GM21717 (cell line): ENCODE results near the gene SMYD2.
A peak's percentile ranks its signal among the peaks of the same experiment; 100 is the strongest.

Source experiments
- ATAC-seq: cut with Tn5 transposase; IDR thresholded peaks from one replicate; pipeline ENCODE4 v1.9.1; 2021; ENCODE audit warnings: mild to moderate bottlenecking, moderate library complexity; ENCODE audit not compliant: unreplicated experiment

The SMYD2 gene

DNA sequence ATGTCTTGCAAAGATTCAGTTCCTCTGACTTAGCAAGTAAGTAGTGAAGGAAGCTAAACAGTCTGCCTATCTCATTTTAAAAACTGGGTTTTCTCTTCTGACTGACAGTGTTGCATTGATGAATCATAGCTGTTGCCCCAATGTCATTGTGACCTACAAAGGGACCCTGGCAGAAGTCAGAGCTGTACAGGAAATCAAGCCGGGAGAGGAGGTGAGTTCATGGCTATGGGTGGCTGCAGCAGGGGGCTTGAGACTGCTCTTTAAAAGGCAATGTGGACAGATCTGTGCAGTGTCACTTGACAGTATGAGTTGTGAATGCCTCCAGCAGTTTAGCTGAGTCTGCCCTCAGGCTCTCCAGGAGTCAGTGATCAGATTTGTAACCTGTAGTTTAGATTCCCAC lies 46.6 kb downstream of the SMYD2 start:
- ATAC-seq: no peak

DNA sequence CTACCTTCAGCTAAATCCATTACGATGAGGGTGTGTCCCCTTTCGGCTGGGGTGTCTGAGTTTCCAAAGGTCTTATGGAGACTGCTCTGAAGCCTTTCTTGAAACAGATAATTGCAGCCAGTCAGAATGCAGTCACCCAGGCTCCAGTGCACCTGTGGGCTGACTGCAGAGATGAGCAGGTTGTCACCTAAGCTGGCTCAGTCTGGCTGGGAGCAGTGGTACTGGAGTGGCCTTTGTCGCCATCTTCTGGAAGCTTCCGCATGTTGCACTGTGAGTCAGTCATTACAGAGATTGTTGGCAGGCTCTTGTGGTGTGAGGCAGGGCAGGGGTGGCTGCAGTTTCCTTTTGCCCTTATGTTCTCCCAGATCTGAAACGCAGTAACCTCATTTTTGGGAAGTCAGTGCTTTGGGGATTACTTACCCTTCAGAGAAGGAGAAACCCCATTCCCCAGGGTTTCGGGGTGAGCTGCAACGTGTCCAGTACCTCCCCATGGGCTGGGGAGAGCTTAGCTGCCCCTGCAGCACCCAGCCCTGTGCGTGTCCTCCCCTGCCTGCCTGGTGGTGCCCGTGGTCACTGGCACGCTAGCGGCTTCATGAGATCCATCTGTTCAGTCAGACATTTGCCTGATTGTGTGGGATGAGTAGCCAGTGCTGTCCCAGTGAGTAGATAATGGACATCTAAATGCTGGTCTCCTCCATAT lies 48.0 kb downstream of the SMYD2 start:
- ATAC-seq: peak; percentile 93

DNA sequence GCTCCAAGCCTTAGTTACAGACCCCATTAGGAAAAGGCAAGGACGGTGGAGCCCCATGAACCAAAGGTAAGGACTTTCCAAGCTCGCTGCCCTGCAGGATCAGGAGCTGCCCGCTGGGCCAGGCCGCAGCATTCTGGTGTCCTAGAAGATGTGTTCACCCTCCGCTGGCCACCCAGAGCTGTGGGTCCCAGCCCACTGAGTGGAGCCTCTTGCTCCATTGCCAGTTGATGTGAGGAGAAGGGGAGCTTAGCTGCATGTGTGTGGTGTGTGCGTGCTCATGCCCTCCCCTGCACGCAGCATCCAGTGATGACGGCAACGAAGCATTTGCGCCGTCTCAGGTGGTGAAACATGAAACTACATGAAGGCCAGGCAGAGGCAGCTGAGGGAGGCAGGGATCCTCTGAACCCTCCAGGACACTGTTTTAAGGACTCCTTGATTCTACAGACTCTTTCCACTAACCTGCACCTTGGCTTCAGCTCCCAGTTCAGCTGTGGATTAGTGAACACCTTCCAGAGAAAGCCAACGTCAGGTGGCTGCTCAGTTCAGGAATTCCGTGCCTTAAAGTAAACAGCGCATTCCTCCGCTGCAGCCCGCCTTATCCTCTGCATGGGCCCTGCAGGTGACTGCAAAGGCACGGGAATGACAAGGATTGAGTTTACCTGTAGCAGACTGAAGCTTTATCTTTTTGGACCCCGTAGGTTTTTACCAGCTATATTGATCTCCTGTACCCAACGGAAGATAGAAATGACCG lies 48.7 kb downstream of the SMYD2 start:
- ATAC-seq: no peak

DNA sequence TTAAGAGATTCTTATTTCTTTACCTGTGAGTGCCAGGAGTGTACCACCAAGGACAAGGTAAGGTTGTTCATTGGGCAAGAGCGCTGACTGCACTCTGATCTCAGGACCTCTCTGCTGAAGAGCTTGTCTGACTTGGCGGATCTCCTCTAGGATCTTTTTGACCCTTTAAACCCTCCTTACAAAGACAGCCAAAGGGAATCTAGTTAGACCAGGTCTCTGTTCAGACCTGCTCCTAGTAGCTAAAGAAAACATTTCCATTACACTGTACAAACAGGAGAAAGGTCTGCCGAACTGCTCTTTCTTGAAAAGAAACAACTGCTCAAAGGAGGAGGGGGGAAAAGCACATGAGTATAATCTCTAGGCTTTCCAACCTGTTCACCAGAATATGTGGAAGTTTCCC lies 49.3 kb downstream of the SMYD2 start:
- ATAC-seq: no peak

DNA sequence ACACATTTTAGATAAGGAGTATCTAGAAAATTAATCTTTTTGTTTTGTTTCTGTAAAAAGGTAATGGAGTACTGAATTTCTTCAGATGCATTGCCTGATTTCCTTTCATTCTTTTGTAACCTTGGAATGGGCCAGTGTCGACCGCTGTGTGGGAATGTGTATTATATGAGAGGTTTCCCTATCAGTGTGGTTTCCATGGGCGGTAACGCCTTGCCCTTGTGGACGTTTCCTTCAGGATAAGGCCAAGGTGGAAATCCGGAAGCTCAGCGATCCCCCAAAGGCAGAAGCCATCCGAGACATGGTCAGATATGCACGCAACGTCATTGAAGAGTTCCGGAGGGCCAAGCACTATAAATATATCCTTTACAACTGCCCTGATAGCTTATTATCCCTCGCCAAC lies 49.8 kb downstream of the SMYD2 start:
- ATAC-seq: no peak

DNA sequence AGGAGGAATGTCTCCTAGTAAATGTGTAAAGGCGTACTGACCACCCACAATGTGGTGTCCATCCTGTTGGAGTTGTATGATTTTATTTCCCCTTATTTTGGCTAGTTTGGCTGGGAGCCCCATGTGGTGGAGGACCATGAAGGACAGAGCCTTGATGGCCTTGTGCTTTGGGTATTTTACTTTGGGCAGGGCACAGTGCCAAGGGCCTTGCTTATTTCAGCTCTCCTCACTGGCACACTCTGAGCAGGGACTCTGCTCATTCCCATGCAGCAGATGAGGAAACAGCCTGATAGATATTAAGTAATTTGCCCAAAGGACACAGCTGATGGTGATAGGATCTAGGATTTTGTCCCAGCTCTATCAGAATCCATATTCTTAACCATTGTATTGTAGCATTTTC lies 50.2 kb downstream of the SMYD2 start:
- ATAC-seq: no peak

DNA sequence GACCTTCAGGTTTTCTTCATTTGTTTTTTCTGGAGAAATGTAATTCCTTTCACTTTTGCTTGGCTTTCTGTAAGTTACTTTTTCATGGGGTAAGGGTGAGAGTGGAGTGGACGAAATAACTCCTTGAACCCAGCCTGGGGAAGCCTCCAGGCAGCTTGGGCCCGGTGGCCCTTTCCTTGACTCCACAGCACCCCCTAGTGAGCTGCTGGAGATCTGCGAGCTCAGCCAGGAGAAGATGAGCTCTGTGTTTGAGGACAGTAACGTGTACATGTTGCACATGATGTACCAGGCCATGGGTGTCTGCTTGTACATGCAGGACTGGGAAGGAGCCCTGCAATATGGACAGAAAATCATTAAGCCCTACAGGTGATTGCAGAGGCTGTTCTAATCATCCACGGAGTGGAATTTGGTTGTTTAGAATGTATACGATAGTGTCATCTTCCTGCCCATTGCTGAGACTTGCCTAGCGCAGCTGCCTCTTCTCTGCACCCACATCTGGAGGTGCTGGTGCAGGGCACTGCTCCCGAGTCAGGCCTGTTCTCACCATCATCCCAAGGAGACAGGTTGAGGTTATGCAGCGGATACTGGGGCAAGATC lies 51.0 kb downstream of the SMYD2 start:
- ATAC-seq: no peak

DNA sequence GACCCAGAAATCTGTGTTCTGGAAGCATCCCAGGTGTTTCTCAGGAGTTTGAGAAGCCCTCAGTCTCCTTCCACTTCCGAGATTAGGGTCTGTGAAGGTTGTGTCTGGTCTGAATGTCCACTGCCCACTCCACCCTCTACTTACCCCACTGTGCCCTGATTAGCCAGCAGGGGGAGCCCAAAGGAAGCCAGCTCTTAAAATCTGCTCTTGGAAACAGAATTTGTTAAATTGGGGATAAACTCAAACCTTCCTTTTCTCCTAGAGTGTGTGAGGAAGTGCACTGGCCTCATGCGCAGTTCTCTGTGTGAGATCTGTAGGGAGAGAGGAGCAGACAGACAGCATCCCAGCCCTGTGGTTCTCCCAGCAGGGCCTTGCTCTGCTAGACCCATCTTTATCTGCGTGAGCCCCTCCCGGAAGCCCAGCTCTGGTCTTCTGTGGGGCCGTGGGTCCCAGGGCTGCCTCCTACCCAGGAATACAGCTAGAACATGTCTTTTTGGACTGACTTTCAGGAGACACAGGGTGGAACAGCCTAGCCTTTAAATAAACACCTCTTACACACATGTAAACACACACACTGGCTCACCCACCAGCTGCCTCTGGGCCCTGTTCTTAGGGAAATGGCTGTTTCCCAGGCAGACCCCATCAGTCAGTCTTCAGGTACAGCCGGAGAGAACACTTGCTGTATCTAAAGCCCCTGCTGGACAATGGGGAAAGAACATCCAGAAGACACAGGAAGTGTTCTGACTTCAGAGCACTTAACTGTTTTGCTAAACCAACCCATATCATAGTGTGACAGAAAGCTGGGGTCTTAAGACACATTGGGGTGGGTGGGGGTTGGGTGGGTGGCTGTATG lies 52.2 kb downstream of the SMYD2 start:
- no peak for ATAC-seq

DNA sequence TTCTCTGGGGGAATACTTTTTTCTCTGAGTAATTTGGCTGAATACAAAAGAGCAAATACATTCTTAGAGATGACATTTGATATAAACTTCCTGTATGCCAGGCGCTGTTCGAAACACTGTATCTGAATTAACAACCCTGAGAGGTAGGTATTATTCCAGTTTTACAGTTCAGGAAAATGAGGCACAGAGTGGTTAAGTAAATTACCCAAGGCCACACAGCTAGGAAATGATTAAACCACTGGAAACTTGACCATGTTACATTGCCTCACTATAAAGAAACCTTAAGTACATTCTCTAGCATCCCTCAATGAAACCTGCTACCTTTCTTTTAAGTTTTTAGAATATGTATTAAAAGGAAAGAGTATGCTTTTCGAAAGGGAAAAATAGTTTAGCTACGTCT lies 54.6 kb downstream of the SMYD2 start:
- no peak for ATAC-seq

DNA sequence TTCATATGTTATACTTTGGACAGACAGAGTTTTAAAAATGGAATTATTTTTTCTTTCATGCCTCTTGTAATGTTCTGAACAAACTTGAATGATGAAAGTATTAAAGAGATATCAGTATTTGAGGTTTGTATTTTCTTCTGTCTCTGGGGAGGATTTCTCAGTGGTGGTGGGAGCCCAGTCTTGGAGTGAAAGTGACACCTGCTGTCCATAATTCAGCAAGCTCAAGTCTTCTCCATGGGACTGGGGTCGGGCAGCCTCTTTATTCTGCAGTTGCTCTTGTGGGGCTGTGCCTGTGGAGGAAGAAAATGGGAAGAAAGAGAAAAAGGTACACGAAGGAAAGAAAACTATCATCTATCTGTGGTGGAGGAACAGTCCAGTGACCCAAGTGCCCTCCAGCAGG lies 56.1 kb downstream of the SMYD2 start:
- ATAC-seq: no peak

DNA sequence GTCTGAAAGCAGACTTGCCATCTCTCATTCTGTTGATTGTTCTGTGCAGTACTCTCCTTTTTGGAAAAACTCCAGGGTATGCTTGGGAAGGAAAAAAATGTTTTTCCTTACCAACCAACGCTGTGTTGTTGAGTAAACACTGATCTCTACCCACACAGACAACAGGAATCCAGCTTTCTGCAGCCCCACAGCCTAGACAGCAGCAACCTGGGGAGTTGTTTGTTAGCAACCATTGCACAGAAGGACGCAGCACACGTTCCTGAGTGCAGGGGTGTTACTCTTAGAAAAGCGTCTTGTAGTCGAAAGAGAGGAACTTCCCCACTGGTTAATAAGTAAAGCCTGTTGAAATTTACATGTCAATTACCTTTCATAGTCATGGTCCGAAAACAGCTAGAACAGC lies 56.6 kb downstream of the SMYD2 start:
- no peak for ATAC-seq

DNA sequence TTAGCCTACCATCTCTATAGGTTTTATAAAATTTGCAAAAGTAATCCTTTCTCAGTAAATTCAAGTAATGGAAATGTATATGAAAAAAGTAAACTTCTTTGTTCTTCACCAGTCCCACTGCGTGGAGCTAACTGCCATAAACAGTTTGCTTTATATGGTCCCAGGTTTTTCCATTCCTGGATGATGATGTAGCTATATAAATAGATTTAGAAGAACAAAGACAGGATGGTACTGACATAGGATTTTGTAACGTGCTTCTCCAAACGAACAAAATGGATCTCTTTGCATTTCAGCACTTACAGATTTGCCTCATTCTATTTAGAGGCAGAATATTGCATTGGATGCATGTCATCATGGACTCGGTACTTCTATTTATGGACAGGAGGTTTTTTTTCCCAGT lies 57.3 kb downstream of the SMYD2 start:
- no peak for ATAC-seq

DNA sequence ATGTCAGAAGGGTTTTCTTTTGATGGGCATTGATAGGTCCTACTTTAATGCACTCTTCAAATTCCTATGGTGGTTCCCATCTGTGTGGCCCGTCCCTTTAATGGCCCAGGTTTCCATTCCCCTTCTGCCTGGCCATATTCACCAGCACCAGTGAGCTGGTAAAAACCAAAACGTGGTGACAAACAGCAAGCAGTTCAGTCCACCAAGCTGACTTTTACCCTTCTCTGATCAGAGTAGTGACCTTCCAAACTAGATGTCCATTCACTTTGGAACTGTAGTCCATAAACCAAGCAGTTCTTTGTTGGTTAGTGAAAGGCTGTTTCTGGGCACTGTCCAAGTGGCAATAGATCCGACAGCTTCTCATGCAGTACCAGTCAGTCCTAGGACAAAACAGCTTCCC lies 60.5 kb downstream of the SMYD2 start:
- ATAC-seq: no peak

DNA sequence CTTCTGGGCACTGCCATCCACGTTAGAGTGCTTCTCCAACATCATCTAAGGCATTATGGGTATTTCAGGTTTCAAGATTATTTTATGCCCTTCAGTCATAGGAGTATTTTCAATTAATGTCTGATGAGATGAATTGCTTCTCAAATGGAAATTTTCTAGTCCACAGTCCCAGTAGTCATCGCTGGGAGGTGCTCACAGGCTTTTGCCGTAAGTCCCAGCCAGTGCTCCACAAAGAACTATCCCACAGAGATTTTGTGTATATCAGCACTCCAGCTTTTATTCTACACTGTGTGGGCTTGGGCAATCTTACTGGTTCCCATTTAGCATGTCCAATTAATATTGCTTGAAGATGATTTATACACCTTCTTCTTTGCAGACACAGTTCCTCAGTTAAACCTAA lies 61.0 kb downstream of the SMYD2 start:
- no peak for ATAC-seq

DNA sequence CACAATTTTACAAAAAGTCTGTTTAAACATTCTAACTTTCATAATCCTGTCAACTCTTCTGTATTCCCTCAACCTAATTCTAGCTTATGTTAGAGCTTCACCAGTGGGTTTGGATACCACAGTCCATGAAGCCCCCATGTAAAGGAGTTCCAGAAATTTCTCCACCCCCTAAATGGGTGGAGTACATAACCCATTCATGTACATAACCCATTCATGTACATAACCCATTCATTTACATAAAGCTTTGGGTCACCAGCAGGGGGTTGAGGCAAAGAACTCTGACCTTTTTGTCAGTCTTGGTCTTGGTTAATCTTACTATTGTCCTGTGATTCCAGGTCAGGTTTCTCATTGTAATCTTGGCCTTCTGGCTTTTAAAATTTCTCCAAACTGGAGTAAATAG lies 61.6 kb downstream of the SMYD2 start:
- ATAC-seq: no peak

DNA sequence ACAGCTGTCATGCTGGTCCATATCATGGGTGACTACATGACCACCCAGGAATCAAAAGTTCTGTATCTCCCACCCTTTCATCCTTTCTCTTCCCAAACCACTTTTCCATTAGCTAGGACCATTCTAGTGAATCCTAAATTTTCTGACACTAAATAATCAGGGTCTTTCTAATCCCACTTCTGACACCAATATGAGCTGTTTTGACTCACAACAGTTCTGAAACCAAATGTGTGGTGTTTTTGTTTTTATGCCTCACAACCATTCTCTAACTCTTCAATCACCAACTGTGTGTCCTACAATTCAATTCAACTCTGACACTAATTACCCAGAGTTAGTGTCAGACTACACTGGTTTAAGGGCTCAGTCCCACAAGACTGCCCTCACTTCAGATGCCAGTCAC lies 63.9 kb downstream of the SMYD2 start:
- ATAC-seq: no peak

DNA sequence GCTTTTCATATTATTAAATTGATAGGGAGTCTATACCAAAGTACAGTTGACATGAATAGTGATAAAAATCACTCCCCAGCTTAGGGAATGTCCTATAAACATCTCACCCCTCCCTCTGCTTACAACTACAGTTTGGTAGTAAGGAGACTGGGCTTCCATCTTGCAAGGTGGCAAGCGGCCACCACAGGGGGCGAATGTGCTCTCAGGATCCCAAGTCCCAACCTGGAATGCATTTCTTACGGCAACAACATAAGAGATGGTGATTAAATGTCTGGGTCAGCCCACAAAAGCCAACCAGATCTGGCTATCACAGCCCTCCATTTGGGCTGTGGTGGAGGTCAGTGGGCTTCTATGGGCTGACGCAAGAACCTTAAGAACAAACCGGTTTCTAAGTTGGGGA lies 68.0 kb downstream of the SMYD2 start:
- ATAC-seq: no peak

DNA sequence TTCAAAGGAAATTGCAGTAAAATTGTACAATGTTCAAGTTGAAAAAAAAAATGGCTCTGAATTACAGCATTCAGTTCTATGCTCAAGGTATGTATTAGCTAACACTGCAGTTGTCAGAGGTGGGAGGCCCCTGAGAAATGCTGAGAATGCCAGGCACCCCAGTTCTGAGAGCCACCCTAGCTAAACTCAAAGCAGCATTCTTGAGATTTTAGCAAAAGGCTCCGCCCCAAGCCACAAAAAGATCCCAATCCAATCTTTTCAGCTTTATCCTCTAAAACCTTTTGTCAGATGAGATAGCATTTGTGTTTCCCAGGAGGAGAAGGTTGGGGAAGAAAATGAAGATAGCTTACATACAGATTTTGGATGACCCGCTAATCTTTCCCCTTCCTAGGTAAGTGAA lies 68.8 kb downstream of the SMYD2 start:
- ATAC-seq: no peak

DNA sequence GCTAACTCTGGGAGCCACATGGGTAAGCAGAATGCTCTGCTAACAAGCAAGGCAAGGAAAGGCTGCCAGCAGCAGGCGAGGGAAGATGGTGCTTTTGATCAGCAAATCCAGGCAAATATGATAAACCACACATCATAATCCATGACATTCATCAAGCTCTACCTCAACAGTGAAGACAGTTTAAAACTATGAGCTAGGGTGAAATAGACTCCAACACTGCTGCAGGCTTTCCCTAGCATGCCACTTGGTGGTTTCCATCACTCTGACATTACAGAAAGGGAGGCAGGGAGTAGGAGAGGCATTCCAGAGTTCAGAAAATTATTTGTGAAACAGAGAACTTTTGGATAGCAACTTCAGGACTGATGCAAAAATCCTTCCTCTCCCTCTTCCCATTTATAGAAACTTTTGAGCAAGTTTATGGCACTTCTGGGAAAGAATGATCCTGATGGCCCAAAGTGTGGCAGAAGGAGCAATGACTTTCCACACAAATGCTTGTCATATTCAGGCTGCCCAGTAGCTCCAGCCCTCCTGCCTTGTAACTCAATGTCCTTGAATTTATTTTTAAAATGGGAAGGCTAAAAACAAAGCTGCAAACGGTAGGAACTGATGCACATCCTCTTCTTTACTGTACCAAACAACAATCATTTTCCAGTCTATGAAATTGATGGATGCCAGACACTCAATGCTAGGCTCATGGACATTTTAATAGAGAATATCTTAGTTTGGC lies 70.8 kb downstream of the SMYD2 start:
- ATAC-seq: no peak

DNA sequence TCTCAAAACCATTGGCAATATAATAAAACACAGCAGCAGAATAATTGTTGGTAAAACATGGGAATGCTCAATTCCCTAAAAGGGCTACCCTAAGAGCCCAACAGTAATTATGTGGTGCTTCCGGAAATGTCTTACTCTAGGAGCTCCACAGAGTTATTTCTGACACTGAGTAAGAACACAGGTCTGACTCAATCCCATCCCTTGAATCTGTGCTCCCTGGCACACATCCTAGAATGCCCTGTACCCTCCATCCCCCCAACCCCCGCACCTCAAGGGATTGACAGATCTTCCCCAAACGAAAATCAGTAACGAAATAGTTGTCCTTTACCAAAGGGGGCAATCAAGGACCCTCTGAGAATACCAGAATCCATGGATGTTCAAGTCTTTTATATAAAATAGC lies 71.9 kb downstream of the SMYD2 start:
- no peak for ATAC-seq
